ENCODE results near the gene DHX16. TPM values are rescaled to one million over a fixed set of nuclear protein-coding genes. Genes with fewer than 3 reads are reported as not detected.

DHX16 gene
- total and polyA plus RNA-seq, 4 donors, result 12.8 to 34.0 (median 23.7) TPM

GRCh38 chr6:30689022-30689865 lies 16.4 kb upstream of the DHX16 start:
- H3K4me3 ChIP-seq (ENCODE audit: low read length in 2 of 2), result no peak overlapping the region
- ATAC-seq (ENCODE audit: low FRiP score) (no peak), DNase-seq (peak; percentile 39 to 60)
- H3K36me3 ChIP-seq (ENCODE audit: control insufficient read depth in 1 of 2, insufficient read depth in 2 of 2, low read length in 1 of 2), result no peaks in the 10 kb centered on the region
- H3K9me3 ChIP-seq (ENCODE audit: control insufficient read depth, low read length), result no peaks in the 10 kb centered on the region
- H3K4me1 ChIP-seq (ENCODE audit: control insufficient read depth in 1 of 2, insufficient read depth in 2 of 2, low read length in 2 of 2), result no peaks in the 10 kb centered on the region
- 86 to 87% methylated on average over 11 of the region's 11 CpGs for WGBS, 2 donors
- intact Hi-C loops (cut with DNase I), result no loop called here
- H3K27ac ChIP-seq (ENCODE audit: low read depth in 1 of 2, low read length in 2 of 2), result peak overlapping the region in 1 of 2 donors; percentile 0
- no peaks in the 10 kb centered on the region for H3K27me3 ChIP-seq (ENCODE audit: control insufficient read depth in 1 of 2, insufficient read depth in 2 of 2, low read length in 1 of 2)

GRCh38 chr6:30688569-30688968 lies 15.8 kb upstream of the DHX16 start:
- no peaks in the 10 kb centered on the region for H3K36me3 ChIP-seq (ENCODE audit: control insufficient read depth in 1 of 2, insufficient read depth in 2 of 2, low read length in 1 of 2)
- H3K9me3 ChIP-seq (ENCODE audit: control insufficient read depth, low read length), result no peaks in the 10 kb centered on the region
- ATAC-seq (ENCODE audit: low FRiP score) (no peak), DNase-seq (peak; percentile 39 to 45)
- H3K4me3 ChIP-seq (ENCODE audit: low read length in 2 of 2), result no peak overlapping the region
- no peaks in the 10 kb centered on the region for H3K4me1 ChIP-seq (ENCODE audit: control insufficient read depth in 1 of 2, insufficient read depth in 2 of 2, low read length in 2 of 2)
- WGBS, 2 donors, result 80 to 87% methylated on average over 9 of the region's 9 CpGs
- no peaks in the 10 kb centered on the region for H3K27me3 ChIP-seq (ENCODE audit: control insufficient read depth in 1 of 2, insufficient read depth in 2 of 2, low read length in 1 of 2)
- peak overlapping the region in 1 of 2 donors; percentile 49 for H3K27ac ChIP-seq (ENCODE audit: low read depth in 1 of 2, low read length in 2 of 2)
- intact Hi-C loops (cut with DNase I), result no loop called here

DNA sequence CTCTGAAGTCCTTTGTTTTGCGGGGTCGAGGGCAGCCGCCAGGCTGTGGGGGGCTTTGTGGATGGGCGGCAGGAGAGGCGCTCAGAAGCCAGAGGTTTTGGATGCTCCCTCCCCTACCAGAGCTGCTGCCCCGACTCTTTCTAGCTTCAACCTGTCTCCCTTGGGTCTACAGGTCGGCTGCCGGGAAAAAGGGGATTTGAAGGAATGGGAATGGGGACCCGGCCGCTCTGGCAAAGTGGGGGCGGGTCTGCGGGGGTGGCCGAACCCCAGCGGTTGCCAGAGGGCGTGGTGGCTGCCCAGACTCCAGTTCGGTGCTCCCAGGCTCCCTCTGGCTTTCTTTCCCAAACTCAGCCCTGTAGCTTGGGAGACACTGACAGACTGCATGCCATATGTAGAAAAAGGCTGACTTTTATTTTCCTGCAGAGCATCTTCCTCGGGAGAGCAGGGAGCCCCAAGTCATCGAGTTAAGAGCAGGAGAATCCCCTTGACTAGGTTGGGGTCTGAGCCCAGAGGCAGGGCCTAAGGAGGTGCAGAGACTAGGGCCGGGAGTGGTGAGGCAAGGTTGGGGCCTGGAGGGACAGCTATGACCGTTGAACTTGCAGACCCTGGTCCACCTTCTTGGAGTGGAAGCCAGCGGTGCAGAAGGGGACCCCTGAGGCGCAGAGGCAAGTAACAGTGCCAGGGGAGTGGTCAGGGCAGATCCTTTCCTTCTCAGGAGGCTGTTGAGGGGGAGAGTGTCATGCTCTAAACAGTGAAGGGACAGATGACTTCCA lies 15.0 kb upstream of the DHX16 start:
- H3K4me1 ChIP-seq (ENCODE audit: control insufficient read depth in 1 of 2, insufficient read depth in 2 of 2, low read length in 2 of 2), result no peaks in the 10 kb centered on the region
- DNase-seq (peak; percentile 75 to 83), ATAC-seq (ENCODE audit: low FRiP score) (no peak)
- no peaks in the 10 kb centered on the region for H3K36me3 ChIP-seq (ENCODE audit: control insufficient read depth in 1 of 2, insufficient read depth in 2 of 2, low read length in 1 of 2)
- WGBS, 2 donors, result 8 to 10% methylated on average over 22 of the region's 22 CpGs
- intact Hi-C loops (cut with DNase I), result loop anchor here (1.0 to 2.0 kb wide), 3 partner anchors 29 to 71 kb away; partner anchors contain the start of genes MDC1 (in 1 of the 2), MRPS18B (in 1 of the 2), PPP1R10 (in 1 of the 2) and TUBB (in 1 of the 2)
- no peaks in the 10 kb centered on the region for H3K9me3 ChIP-seq (ENCODE audit: control insufficient read depth, low read length)
- no peaks in the 10 kb centered on the region for H3K27me3 ChIP-seq (ENCODE audit: control insufficient read depth in 1 of 2, insufficient read depth in 2 of 2, low read length in 1 of 2)
- H3K27ac ChIP-seq (ENCODE audit: low read depth in 1 of 2, low read length in 2 of 2), result peak overlapping the region in 1 of 2 donors; percentile 80
- peak overlapping the region; percentile 11 to 82 for H3K4me3 ChIP-seq (ENCODE audit: low read length in 2 of 2)

DNA sequence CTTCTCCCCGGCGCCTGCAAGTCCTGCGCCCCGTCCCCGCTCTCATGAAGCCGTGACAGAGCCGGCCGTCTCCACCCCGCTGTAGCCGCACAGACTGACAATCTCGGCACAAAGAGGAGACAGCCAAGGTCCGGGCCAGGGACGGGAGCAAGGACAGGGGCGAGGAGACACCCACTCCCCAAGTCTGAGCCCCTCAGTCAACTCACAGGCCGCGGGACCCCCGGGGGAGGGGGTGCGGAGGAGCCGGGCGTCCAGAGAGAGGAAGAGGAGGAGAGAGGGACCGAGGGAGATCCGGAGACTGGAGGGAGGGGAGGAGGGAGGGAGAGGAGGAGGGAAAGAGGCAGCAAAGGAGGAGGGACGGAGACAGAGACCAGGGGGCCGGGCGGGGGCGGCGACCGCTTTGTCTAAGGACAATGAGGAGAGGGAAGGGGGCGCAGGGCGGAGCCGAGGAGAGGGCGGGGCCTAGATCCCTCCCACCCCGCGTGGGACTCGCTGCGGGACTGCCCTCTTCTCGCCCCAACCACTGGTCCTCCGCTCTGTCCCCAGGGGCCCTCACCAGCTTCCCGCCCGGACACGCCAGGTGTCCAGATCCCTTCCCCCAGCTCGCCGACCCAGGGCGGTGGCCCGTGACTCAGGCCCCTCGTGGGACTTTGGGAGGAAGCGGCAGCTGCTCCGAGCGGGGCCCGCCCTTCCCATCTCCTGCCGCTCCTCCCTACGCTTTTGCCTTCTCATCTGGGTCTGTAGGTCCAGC lies 14.3 kb upstream of the DHX16 start:
- intact Hi-C loops (cut with DNase I), result loop anchor here (1.0 to 2.0 kb wide), 3 partner anchors 30 to 70 kb away; partner anchors contain the start of genes MDC1 (in 1 of the 2), MRPS18B (in 1 of the 2), PPP1R10 (in 1 of the 2) and TUBB (in 1 of the 2)
- Histone ChIP-seq H3K4me1 (ENCODE audit: control insufficient read depth in 1 of 2, insufficient read depth in 2 of 2, low read length in 2 of 2) (no peaks in the 10 kb centered on the region), H3K27ac (ENCODE audit: low read depth in 1 of 2, low read length in 2 of 2) (peak overlapping the region; percentile 24 to 94), H3K4me3 (ENCODE audit: low read length in 2 of 2) (peak overlapping the region; percentile 72 to 82), H3K9me3 (ENCODE audit: control insufficient read depth, low read length) (no peaks in the 10 kb centered on the region), H3K27me3 (ENCODE audit: control insufficient read depth in 1 of 2, insufficient read depth in 2 of 2, low read length in 1 of 2) (no peaks in the 10 kb centered on the region), H3K36me3 (ENCODE audit: control insufficient read depth in 1 of 2, insufficient read depth in 2 of 2, low read length in 1 of 2) (no peaks in the 10 kb centered on the region)
- ATAC-seq (ENCODE audit: low FRiP score) (peak; percentile 84), DNase-seq (peak; percentile 98 to 99)
- 0 to 1% methylated on average over 35 to 52 of the region's 52 CpGs for WGBS, 2 donors

- intact Hi-C loops (cut with DNase I), result loop anchor here (2.0 kb wide), 2 partner anchors 35 to 69 kb away; partner anchors contain the start of genes MRPS18B (in 1 of the 2), PPP1R10 (in 1 of the 2) and TUBB (in 1 of the 2)
- Histone ChIP-seq H3K27ac (ENCODE audit: low read depth in 1 of 2, low read length in 2 of 2) (peak within 1 kb of the TSS; percentile 80 to 94), H3K27me3 (ENCODE audit: control insufficient read depth in 1 of 2, insufficient read depth in 2 of 2, low read length in 1 of 2) (no peaks in the 10 kb centered on the region), H3K36me3 (ENCODE audit: control insufficient read depth in 1 of 2, insufficient read depth in 2 of 2, low read length in 1 of 2) (no peaks in the 10 kb centered on the region), H3K4me1 (ENCODE audit: control insufficient read depth in 1 of 2, insufficient read depth in 2 of 2, low read length in 2 of 2) (no peaks in the 10 kb centered on the region), H3K4me3 (ENCODE audit: low read length in 2 of 2) (peak within 1 kb of the TSS; percentile 72 to 82), H3K9me3 (ENCODE audit: control insufficient read depth, low read length) (no peaks in the 10 kb centered on the region)
- ATAC-seq (ENCODE audit: low FRiP score) (peak; percentile 78), DNase-seq (peak; percentile 95 to 96)
- WGBS, 2 donors, result 1% methylated on average over 27 to 41 of the region's 41 CpGs
These were observed 13.5 kb upstream of the DHX16 start, which contains the start of gene PPP1R18 for GRCh38 chr6:30686009-30686907. PPP1R18 (minus strand) TSS chr6:30686645; CDS start chr6:30686018, 627 bp downstream.

GRCh38 chr6:30685157-30686008 lies 12.6 kb upstream of the DHX16 start:
- Histone ChIP-seq H3K27ac (ENCODE audit: low read depth in 1 of 2, low read length in 2 of 2) (peak overlapping the region; percentile 30 to 80), H3K9me3 (ENCODE audit: control insufficient read depth, low read length) (no peaks in the 10 kb centered on the region), H3K4me3 (ENCODE audit: low read length in 2 of 2) (peak overlapping the region; percentile 31 to 82), H3K36me3 (ENCODE audit: control insufficient read depth in 1 of 2, insufficient read depth in 2 of 2, low read length in 1 of 2) (no peaks in the 10 kb centered on the region), H3K27me3 (ENCODE audit: control insufficient read depth in 1 of 2, insufficient read depth in 2 of 2, low read length in 1 of 2) (no peaks in the 10 kb centered on the region), H3K4me1 (ENCODE audit: control insufficient read depth in 1 of 2, insufficient read depth in 2 of 2, low read length in 2 of 2) (no peaks in the 10 kb centered on the region)
- WGBS, 2 donors, result 6% methylated on average over 29 of the region's 29 CpGs
- ATAC-seq (ENCODE audit: low FRiP score) (no peak), DNase-seq (peak; percentile 66 to 78)
- intact Hi-C loops (cut with DNase I), result loop anchor here (2.0 kb wide), 2 partner anchors 35 to 69 kb away; partner anchors contain the start of genes MRPS18B (in 1 of the 2), PPP1R10 (in 1 of the 2) and TUBB (in 1 of the 2)

Measured in aorta (tissue), 5 donors.